OCI-LY7 (cell line): ENCODE data around the gene FLNA.

Experiments used
- EZH2phosphoT487 ChIP-seq: fragments of 200-600 bp; sonication (generic); IDR thresholded peaks from 2 replicates; pipeline ENCODE4 v1.6.1; 2018; ENCODE audit warnings: low read depth, borderline replicate concordance, mild to moderate bottlenecking, mixed run types, antibody characterized with exemption, low read length, moderate library complexity, mixed read lengths
- TF ChIP-seq, protein P1 (sequence below): fragments of 200-600 bp; sonication (generic); conservative IDR thresholded peaks from 2 replicates; pipeline ENCODE4 v1.5.1; 2014; ENCODE audit warnings: mild to moderate bottlenecking, antibody characterized with exemption, low read length, moderate library complexity, mixed read lengths

DNA sequence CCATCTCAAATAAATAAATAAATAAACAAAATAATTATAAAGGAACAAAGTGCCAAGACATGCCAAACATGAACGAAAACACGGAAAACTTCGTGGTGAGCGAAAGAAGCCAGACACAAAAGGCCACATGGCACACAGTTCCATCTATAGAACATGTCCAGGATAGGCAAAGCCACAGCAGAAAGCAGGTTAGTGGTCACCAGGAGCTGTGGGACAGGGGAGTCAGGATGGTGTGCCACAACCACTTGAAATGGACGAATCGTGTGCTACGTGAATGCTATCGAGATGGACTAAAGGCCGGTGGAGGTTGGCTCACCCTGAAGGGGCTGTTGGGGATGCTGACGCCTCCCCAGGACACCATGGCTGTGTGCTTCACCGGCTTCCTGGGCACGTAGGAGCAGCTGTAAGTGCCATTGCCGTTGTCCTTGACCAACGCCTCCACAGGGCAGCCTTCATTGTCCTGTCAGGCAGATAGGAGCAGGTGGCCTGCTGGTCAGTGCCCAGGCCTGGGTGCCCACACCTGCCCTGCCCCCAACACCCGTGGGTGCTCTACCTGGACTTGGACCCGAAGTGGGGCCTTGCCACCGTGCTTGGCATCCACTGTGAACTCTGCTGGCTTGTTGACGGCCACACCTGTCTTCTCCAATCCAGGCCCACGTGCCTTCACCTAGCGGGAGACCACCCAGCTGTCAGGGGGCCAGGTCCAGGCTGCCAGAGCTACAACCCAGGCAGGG lies 10.6 kb downstream of the FLNA start:
- TF ChIP-seq, protein P1, sequence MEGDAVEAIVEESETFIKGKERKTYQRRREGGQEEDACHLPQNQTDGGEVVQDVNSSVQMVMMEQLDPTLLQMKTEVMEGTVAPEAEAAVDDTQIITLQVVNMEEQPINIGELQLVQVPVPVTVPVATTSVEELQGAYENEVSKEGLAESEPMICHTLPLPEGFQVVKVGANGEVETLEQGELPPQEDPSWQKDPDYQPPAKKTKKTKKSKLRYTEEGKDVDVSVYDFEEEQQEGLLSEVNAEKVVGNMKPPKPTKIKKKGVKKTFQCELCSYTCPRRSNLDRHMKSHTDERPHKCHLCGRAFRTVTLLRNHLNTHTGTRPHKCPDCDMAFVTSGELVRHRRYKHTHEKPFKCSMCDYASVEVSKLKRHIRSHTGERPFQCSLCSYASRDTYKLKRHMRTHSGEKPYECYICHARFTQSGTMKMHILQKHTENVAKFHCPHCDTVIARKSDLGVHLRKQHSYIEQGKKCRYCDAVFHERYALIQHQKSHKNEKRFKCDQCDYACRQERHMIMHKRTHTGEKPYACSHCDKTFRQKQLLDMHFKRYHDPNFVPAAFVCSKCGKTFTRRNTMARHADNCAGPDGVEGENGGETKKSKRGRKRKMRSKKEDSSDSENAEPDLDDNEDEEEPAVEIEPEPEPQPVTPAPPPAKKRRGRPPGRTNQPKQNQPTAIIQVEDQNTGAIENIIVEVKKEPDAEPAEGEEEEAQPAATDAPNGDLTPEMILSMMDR = no peak
- TF ChIP-seq EZH2phosphoT487 = no peak
